IPS-NIHi7 (cell line): ENCODE data around the gene TRMT13.
"Not testable (repeated sequence)": the region's sequence is repeated elsewhere in the genome, so short reads cannot be mapped to it uniquely, and the experiment has no call there.

Experiments used
- DNase-seq: peaks from one replicate; pipeline ENCODE4 v3.0.0; 2012; ENCODE audit warnings: mixed read lengths; ENCODE audit errors: extremely low spot score

Gene TRMT13

DNA sequence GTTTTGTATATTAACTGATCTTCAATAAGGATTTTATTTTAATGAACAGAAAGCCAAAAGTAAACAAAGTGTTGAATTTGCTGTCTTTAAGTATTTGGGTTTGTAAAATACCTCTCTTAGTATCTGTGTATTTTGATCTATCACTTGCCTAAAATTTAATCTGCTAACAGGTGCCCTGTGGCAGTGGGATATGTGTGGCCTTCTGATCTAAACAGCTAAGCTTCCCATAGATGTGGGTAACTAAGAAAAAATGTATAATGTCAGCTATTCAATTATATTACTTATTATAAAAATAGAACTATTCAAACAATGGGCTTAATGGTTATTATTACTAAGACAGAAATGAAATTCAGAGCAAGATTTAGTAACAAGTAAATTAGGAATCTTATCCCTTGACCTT is 29.9 kb downstream of the TRMT13 start:
- DNase-seq, result no peak

DNA sequence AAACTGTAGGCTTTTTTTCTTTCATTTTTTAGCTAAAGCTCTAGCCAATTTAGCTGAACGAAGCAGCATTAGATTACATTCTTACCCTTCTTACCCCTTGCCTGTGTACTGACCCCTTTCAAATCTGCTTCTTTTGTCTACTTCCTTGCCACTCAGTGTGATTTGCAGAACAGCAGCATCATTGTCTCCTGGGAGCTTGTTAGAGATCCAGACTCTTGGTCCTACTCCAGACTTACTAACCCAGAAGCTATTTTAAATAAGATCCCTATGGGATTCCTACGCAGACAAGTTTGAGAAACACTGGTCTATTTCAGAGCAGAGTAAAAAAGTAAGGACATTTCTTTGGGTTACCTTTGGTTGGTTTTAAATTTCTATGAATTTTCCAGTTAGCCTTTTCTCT is 31.3 kb downstream of the TRMT13 start:
- DNase-seq, result no peak

DNA sequence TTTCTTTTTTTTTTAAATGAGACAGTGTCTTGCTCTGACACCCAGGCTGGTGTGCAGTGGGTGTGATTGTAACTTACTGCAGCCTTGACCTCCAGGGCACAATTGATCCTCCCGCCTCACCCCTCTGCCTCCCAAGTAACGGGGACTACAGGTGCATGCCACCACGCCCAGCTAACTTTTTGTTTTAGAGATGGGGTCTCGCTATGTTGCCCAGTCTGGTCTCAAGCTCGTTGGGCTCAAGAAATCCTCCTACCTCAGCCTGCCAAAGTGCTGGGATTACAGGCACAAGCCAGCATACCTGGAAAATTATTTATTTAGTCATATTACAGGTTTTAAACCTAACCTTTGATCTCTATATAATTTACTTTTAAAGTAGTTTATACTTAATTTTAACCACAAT is 31.7 kb downstream of the TRMT13 start:
- no peak for DNase-seq

DNA sequence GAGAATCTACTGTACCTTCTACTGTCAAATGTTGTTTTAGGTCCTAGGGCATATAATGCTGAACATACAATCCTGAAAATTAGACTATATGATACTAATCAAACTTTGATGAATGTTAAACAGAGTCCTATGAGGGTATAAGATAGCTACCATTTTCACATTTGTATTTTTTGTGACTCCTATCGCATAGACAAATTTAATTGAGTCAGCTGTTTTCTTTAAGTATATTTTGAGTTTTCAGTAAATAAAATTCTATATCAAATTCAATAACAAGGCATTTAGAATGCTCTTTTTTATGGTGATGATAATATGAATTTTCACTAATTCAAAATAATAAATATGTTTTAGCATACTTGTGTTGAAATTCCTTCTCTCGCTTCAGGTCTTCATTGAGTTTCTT is 35.1 kb downstream of the TRMT13 start:
- DNase-seq, result no peak

DNA sequence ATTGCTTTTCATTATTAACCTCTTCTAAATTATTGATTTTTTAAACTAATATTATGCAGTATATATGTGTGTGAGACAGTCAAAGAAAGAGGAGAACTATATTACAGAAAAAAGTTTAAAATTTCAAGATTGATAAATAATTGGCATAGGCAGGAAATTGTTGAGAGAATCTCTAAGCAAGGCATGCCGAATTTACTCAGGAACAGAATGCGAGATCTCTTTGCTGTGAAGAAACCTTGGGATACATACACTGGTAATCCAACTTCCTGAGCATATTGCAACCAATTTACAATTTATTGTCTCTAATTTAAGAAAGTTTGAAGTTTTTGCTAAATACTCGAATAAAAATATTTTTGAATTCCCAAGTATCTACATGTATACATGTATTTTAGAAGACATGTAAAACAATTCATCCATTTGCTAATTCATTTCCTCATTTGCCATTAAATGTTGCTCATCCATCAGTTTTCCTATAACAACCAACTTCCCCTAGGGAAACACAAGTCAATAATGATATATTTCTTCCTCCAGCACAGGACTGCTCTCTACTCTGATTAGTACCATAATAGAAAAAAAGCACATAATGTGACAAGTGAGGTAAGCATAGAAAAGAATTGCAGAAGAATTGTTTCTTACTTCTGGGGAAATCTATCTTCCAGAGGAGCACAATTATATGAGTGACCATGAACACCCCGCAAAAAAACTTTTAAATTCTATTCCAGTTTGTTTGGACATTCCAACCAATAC is 44.5 kb downstream of the TRMT13 start:
- DNase-seq, result no peak

DNA sequence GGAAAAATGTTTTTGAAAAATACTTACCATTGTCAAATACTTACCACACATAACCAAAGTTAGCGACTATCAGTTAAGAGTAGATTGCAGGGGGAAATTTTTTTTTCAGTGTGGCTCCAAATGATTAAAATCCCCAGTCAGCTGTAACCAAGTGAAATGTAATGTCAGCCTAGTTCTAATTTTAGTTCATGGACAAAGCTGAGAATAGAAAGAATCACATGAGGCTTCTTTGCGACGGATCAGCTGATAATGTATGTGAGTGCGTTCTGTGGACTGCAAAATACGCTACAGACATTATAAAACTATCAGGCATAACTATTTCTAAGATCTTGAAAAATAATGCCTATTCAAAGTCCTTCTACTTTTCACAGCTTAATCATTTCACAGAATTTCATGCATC is 45.1 kb downstream of the TRMT13 start, which contains the start of gene LRRC39:
TSS of gene LRRC39 (minus strand) at position 166 of the 400 bp plus-strand sequence. CDS start 9,740 bp downstream, outside the sequence.
- DNase-seq, result no peak

DNA sequence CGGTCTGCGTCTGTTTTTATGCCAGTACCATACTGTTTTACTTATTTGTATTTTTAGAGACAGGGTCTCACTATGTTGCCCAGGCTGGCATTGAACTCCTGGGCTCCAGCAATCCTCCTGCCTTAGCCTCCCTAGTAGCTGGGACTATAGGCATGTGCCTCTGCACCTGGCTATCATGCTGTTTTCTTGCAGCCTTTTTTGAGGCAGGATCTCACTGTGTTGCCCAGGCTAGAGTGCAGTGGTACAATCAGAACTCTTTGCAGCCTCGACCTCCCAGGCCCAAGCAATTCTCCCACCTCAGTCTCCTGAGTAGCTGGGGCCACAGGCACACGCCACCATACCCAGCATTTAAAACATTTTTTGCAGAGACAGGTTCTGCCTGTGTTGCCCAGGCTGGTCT is 50.4 kb downstream of the TRMT13 start:
- DNase-seq, result no peak

DNA sequence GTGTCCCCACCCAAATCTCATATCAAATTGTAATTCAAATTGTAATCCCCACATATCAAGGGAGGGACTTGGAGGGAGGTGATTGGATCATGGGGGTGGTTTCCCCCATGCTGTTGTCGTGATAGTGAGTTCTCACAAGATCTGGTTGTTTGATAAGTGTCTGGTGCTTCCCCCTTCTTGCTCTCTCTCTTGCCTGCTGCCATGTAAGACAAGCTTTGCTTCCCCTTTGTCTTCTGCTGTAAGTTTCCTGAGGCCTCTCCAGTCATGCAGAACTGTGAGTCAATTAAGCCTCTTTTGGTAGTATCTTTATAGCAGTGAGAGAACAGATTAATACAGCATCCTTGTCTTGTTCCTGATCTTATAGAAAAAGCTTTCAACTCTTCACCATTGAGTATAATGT is 51.6 kb downstream of the TRMT13 start:
- no peak for DNase-seq

DNA sequence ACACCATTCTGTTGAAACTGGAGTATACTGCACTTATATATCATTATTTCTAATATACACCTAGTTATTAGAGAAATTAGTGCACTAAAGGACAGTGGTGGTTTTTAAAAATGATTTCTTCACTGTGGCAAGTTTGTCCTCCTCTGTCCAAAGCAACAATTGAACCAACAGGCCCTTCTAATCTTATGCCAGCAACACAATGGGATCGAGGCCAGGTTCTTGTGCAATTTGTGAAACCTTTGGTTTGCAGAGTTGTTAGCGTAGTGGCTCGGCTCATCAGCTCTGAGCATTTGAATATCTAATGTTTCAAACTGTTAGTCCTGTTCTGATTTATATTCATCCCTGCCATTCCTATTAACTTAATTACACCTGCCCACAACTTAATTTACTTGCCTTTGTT is 54.9 kb downstream of the TRMT13 start:
- DNase-seq, result no peak

DNA sequence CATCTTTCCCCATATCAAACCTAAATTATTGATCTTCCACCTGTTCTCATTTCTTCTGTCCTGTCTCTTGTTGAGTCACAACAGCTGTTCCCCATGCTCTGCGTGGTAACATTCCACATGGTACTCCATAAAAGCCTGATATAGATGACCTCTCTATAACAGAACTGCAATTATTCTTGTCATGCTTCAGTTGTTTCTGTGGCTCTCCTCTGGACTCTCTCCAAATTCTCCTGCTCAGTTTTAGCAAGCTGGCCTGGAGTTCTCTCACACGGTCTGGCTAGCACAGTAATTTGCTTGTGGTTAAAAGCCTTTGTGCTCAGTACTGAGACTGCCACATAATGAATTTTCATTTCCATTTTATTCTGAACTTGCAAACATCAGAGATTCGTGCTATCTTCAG is 55.7 kb downstream of the TRMT13 start:
- DNase-seq, result no peak

DNA sequence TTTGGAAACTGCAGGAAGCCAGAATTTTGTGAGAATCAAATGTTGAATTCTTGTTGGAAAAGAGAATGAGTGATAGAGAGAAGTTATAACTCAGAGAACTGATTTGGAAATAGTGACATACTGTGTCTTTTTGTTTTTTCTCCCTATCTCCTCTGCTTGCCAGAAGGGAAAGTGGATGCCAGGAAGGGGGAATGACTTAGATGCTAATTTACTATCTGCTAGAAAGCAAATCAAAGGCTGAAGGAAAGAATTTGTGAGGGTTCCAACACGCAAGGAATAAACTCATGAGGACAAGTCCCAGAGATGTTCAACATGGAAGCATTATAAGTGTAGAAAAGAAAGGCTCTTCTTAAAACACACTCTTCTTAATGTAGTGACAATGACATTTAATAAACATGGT is 65.6 kb downstream of the TRMT13 start:
- DNase-seq, result no peak

DNA sequence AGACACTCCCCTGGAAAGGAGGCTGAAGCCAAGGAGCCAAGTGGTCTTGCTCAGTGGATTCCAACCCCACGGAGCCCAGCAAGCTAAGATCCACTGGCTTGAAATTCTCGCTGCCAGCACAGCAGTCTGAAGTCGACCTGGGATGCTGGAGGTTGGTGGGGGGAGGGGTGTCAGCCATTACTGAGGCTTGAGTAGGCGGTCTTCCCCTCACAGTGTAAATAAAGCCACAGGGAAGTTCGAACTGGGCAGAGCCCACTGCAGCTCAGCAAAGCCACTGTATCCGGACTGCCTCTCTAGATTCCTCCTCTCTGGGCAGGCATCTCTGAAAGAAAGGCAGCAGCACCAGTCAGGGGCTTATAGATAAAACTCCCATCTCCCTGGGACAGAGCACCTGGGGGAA is 67.1 kb downstream of the TRMT13 start:
- DNase-seq, result not testable (repeated sequence)
